OCI-LY1 (cell line): ENCODE results near the gene FARP1.

Source experiments
- EZH2 ChIP-seq: fragments of 200-600 bp; sonication (generic), shearing (Covaris generic); IDR thresholded peaks from 2 replicates; pipeline ENCODE4 v1.8.0; 2017; ENCODE audit warnings: borderline replicate concordance, mixed run types, mild to moderate bottlenecking, antibody characterized with exemption, low read length, moderate library complexity, mixed read lengths
- TF ChIP-seq, protein P1 (sequence below): fragments of 200-600 bp; sonication (generic), shearing (Covaris generic); IDR thresholded peaks from 2 replicates; pipeline ENCODE4 v1.5.1; 2017; ENCODE audit warnings: mild to moderate bottlenecking, antibody characterized with exemption, low read length, moderate library complexity, mixed read lengths

DNA sequence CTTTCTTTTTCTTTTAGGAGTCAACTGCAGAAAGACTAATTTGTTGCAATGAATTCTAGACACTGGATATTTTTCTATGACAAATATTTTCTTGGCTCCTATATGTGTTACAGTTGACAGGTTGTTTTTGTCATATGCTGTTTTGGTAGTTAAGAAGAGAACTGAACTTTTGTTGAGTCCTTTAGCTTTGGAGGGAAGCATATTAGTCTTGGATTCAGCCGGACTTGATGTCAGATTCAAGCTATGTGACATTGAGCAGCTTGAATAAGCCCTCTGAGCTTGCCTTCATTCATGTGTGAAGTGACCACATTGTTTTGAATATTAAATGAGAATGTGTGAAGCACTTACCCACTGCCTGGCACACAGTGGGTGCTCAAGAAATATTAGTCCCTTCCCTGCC lies 216.0 kb downstream of the FARP1 start:
- TF ChIP-seq, protein P1, sequence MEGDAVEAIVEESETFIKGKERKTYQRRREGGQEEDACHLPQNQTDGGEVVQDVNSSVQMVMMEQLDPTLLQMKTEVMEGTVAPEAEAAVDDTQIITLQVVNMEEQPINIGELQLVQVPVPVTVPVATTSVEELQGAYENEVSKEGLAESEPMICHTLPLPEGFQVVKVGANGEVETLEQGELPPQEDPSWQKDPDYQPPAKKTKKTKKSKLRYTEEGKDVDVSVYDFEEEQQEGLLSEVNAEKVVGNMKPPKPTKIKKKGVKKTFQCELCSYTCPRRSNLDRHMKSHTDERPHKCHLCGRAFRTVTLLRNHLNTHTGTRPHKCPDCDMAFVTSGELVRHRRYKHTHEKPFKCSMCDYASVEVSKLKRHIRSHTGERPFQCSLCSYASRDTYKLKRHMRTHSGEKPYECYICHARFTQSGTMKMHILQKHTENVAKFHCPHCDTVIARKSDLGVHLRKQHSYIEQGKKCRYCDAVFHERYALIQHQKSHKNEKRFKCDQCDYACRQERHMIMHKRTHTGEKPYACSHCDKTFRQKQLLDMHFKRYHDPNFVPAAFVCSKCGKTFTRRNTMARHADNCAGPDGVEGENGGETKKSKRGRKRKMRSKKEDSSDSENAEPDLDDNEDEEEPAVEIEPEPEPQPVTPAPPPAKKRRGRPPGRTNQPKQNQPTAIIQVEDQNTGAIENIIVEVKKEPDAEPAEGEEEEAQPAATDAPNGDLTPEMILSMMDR, result no peak
- TF ChIP-seq EZH2, result no peak
